ACC112 (cell line): Measurements from ENCODE around the gene PCDH19.

ENCODE experiments used
- H2AFZ ChIP-seq: fragments of 200-600 bp; sonication (generic); one replicate; pipeline ENCODE4 v1.6.0; 2017; ENCODE audit warnings: antibody characterized with exemption, low read length; ENCODE audit not compliant: unreplicated experiment
- H3K27ac ChIP-seq: fragments of 200-600 bp; sonication (generic); 2 replicates; pipeline ENCODE4 v1.5.1; 2014; ENCODE audit warnings: low read depth, mild to moderate bottlenecking, antibody characterized with exemption, low read length, moderate library complexity
- H3K27me3 ChIP-seq: fragments of 200-600 bp; sonication (generic); 2 replicates; pipeline ENCODE4 v1.6.1; 2014; ENCODE audit warnings: mild to moderate bottlenecking, antibody characterized with exemption, low read length, moderate library complexity, mixed read lengths; ENCODE audit not compliant: insufficient read depth
- H3K36me3 ChIP-seq: fragments of 200-600 bp; sonication (generic); 2 replicates; pipeline ENCODE4 v1.6.1; 2016; ENCODE audit warnings: mild to moderate bottlenecking, antibody characterized with exemption, low read length, moderate library complexity, mixed read lengths; ENCODE audit not compliant: insufficient read depth
- H3K4me1 ChIP-seq: fragments of 200-600 bp; sonication (generic); one replicate; pipeline ENCODE4 v1.6.1; 2016; ENCODE audit warnings: low read length, mixed read lengths; ENCODE audit not compliant: insufficient read depth, unreplicated experiment, control insufficient read depth
- H3K4me3 ChIP-seq: fragments of 200-600 bp; sonication (generic); 2 replicates; pipeline ENCODE4 v1.5.1; 2014; ENCODE audit warnings: mild to moderate bottlenecking, low read depth, low read length
- H3K79me2 ChIP-seq: fragments of 200-600 bp; sonication (generic); one replicate; pipeline ENCODE4 v1.6.0; 2016; ENCODE audit warnings: low read length; ENCODE audit not compliant: control insufficient read depth, unreplicated experiment, insufficient read depth

The PCDH19 gene

DNA sequence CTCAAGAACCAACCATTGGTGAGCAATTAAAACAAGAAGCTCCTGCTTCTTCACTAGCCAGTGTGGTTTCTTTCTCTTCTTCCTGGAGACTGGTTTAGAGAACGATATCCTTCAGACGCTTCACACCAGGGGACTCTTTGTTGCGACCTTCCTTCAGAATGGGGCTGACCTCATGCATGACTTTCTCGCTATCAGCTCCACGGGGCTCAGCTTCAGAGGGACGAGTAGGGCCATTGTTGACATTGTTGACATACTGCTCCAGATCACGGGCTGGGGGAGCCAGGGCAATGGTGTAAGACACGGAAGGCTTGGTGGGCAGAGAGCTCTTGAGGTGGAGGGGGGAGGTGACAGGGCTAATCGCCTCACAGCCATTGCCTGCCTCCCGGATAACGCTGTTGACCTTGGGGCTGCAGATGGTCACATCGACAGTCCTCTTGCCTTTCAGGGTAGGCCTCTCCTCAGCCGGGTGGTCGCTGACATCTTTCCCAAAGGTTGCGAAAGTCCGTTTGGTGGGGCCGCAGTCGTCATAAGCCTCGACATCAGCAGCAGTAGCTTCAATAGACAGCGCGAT lies 113.8 kb downstream of the PCDH19 start:
- Histone ChIP-seq H3K36me3 (no peaks in the 10 kb centered on the region), H3K4me3 (no peak overlapping the region), H3K27ac (no peak overlapping the region), H3K79me2 (no peaks in the 10 kb centered on the region), H3K4me1 (no peaks in the 10 kb centered on the region), H2AFZ (no peak overlapping the region), H3K27me3 (no peaks in the 10 kb centered on the region)

DNA sequence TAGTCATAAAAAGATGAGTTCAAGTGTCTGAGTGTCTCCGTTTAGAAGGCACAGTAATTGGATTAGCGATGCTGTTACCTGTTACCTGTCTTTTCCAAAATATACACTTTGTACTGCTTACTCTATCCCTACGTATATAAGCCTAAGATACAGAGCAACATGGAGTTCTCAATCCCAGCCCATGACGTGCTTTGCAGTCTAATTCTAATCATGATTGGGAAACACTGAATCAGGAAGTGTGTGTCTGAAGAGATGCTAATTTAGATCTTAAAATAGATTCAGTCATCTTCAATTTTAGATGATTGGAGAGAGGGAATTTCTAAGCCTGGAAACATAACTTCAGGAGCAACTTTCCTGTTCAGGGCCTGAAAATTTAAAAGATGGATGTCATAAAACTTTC lies 115.1 kb downstream of the PCDH19 start:
- no peak overlapping the region for H3K27ac ChIP-seq
- no peaks in the 10 kb centered on the region for H3K4me1 ChIP-seq
- no peaks in the 10 kb centered on the region for H3K36me3 ChIP-seq
- no peaks in the 10 kb centered on the region for H3K27me3 ChIP-seq
- H3K4me3 ChIP-seq, result no peak overlapping the region
- H2AFZ ChIP-seq, result no peak overlapping the region
- no peaks in the 10 kb centered on the region for H3K79me2 ChIP-seq

DNA sequence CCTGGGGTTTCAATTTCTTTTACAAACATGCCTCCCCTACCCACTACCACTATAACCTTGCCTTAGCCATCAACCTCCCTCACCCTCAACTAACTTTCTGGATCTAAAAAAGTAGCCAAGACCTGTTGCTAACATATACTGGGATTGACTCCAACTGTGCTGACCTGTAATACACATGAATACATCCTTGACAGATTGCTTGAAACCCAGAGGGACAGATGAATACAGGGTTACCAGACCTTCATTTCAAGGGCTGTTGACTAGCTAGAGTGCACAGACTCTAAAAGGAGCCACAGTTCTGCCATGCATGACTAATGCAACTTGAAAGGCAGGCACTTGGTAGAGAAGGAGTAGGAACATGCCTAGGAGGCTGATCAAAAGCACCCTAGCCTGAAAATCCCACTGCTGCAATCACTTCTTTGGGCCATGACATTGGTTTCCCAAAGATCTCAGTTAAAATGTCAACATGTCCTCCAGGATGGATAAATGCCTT lies 121.0 kb downstream of the PCDH19 start:
- no peaks in the 10 kb centered on the region for H3K4me1 ChIP-seq
- no peaks in the 10 kb centered on the region for H3K27me3 ChIP-seq
- no peaks in the 10 kb centered on the region for H3K79me2 ChIP-seq
- H3K4me3 ChIP-seq, result no peak overlapping the region
- H3K27ac ChIP-seq, result no peak overlapping the region
- H2AFZ ChIP-seq, result no peak overlapping the region
- H3K36me3 ChIP-seq, result no peaks in the 10 kb centered on the region

DNA sequence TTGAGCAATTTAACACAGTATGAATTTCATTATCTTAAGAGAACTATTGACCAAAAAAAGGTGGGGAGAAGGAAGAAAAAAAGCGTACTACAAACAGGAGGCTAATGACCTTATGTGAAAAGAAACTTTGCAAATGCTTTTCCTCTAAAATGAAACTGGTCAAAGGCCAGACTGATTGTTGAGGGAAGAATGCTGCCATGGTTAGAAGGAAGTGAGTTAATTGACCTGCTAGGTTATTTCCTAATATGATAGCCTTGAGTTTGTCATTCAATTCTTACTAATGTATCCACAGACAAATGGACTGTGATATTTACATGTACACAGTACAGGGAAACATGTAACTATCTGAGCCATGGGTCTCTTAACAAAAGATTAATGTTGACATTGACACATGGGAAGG lies 132.8 kb downstream of the PCDH19 start:
- H3K27me3 ChIP-seq, result no peaks in the 10 kb centered on the region
- no peaks in the 10 kb centered on the region for H3K79me2 ChIP-seq
- H3K27ac ChIP-seq, result no peak overlapping the region
- H3K4me3 ChIP-seq, result no peak overlapping the region
- H2AFZ ChIP-seq, result no peak overlapping the region
- no peaks in the 10 kb centered on the region for H3K4me1 ChIP-seq
- H3K36me3 ChIP-seq, result no peaks in the 10 kb centered on the region

DNA sequence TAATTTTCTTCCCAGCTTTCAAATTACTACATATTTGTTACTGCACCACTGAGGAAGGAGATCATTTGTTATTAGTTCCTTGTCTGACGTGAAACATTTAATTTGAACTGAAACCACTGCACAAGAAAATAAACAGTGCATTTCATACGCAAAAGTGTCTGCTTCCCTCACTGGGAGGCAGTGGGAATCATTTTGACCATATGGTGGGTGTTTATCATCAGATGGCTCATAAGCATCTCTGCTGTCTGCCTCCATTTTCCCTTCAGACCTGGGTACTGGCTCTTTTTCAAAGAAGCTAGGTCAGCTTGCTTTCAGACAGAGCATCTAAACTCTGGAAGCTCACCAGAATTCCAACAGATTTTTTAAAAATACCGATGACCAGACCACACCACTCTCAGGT lies 135.2 kb downstream of the PCDH19 start:
- no peaks in the 10 kb centered on the region for H3K27me3 ChIP-seq
- H3K4me1 ChIP-seq, result no peaks in the 10 kb centered on the region

DNA sequence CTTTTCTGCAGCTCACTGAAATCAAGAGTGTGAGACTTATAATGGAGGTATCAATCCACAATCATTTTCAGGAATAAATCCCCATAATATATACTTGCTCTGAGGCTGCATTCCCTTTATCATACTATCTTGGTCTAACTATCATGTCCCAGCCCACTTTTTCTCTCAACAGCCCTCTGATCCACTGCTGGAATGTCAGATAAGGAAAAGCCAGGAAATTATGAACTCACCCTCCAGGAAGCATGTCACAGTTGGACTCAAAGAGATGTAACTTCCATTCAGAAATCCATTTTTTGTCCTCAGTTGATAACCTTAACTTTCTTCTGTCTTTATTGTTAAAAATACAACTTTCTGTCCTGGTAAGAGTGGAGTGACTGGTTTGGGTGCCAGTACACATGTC lies 144.9 kb downstream of the PCDH19 start:
- Histone ChIP-seq H3K27ac (no peak overlapping the region), H3K79me2 (no peaks in the 10 kb centered on the region), H3K4me3 (no peak overlapping the region), H3K4me1 (no peaks in the 10 kb centered on the region), H2AFZ (no peak overlapping the region), H3K27me3 (no peaks in the 10 kb centered on the region), H3K36me3 (no peaks in the 10 kb centered on the region)

More for the DNA sequence above, 135.2 kb downstream of the PCDH19 start:
- no peaks in the 10 kb centered on the region for H3K79me2 ChIP-seq
- H3K36me3 ChIP-seq, result no peaks in the 10 kb centered on the region
- H3K27ac ChIP-seq, result no peak overlapping the region
- no peak overlapping the region for H3K4me3 ChIP-seq
- H2AFZ ChIP-seq, result no peak overlapping the region

DNA sequence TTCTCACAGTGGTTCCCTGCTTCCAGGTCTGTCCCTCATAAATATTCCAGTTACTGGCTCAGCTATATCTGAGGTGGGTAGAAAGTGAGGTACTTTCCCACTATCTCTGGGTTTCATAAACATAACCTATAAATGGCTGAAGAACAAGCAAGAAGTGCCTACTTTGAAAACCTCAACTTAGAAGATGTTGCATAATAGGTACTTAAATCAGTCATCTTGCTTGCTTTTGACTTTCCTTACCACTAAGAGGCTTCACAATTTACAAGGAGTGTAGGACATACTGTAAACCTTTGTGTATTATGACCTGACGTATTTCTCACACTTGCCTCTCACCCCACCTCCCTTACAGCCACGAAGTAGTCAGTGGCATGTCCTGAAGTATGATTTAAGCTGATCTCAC lies 145.9 kb downstream of the PCDH19 start:
- no peak overlapping the region for H3K4me3 ChIP-seq
- no peaks in the 10 kb centered on the region for H3K79me2 ChIP-seq
- H3K4me1 ChIP-seq, result no peaks in the 10 kb centered on the region
- no peaks in the 10 kb centered on the region for H3K36me3 ChIP-seq
- H3K27me3 ChIP-seq, result no peaks in the 10 kb centered on the region
- H3K27ac ChIP-seq, result no peak overlapping the region
- no peak overlapping the region for H2AFZ ChIP-seq

DNA sequence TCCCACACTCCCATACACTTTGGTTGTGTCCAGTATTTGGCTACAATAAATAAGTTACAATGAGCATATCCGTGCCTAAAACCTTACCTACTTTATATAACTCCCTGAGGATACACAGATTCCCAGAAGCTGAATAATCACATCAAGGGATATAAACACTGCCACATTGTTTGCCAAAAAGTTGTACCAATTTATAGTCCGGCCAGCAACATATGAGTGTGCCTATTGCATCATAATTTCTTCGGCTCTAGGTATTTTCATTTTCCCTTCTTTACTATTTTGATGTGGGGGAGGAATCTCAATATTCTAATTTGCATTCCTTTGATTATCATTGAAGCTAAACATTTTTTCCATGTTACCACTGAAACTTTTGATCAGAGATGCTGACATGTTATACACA lies 146.4 kb downstream of the PCDH19 start:
- Histone ChIP-seq H3K4me3 (no peak overlapping the region), H3K4me1 (no peaks in the 10 kb centered on the region), H2AFZ (no peak overlapping the region), H3K27ac (no peak overlapping the region), H3K36me3 (no peaks in the 10 kb centered on the region), H3K27me3 (no peaks in the 10 kb centered on the region), H3K79me2 (no peaks in the 10 kb centered on the region)

DNA sequence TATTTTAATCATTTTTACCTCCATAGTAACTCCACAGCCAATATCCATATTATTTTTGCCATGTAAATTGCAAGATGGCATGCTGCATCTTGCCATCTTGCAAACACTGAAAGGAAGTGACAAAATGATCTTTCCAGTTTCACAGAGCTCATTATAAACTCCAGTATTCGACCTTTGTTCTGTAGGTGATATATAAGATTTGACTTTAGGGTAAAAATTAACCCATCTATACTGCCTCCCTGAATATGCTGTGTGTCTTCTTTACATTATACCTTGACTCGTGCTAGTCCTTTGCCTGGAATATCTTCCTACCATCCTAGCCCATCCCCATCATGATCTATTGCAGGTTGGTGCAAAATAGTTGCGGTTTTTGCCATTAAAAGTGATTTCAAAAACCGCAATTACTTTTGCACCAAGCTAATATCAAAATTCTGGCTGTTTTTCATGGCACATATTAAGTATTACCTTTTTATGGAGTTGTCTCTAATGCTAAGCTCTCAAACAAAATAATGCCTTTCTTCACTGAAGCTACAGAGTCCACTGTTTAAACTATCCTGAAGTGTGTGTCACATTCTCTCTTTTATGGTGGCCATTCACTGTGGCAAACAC lies 161.1 kb downstream of the PCDH19 start:
- Histone ChIP-seq H3K27me3 (no peaks in the 10 kb centered on the region), H3K4me3 (no peak overlapping the region), H3K79me2 (no peaks in the 10 kb centered on the region), H3K4me1 (no peaks in the 10 kb centered on the region), H3K27ac (no peak overlapping the region), H3K36me3 (no peaks in the 10 kb centered on the region), H2AFZ (no peak overlapping the region)

DNA sequence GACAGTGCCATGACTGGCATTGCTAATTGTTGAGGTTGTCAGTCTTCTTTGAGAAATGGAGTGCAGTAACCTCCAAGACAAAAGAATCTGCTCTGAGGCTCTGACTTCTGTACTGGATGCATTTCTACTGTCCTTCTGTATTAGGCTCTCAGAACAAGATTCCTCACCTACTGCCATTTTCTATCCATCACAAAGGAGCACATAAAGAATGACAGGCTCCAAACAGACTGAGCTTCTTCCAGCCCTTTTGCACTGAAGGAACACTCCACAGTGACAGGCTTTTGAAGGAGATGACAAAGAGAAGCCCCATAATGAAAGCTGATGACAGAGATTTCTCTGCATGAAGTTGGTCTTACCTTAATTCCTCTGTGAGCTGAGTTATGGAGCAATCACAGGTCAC lies 162.2 kb downstream of the PCDH19 start:
- H3K4me3 ChIP-seq, result no peak overlapping the region
- no peaks in the 10 kb centered on the region for H3K27me3 ChIP-seq
- no peaks in the 10 kb centered on the region for H3K79me2 ChIP-seq
- H3K36me3 ChIP-seq, result no peaks in the 10 kb centered on the region
- H3K27ac ChIP-seq, result no peak overlapping the region
- H3K4me1 ChIP-seq, result no peaks in the 10 kb centered on the region
- no peak overlapping the region for H2AFZ ChIP-seq

DNA sequence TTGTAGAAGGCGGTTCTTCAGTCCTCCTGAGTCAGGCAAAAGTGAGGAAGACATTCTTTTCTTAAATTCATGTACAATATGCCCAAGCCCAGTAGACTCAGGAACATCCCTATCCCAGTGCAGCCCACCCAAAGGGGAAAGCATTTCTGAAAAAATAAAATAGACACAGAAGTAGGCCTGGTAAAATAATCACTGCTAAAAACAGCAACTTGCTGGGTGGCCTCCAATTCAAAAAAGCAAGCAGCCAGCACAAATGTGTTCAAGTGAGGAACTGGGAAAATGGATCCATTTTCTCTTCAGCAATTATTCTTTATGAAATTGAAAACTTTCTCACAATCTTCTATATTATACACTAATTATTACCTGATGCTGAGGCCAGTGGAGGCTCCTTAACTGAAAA lies 165.4 kb downstream of the PCDH19 start:
- no peaks in the 10 kb centered on the region for H3K4me1 ChIP-seq
- H3K27me3 ChIP-seq, result no peaks in the 10 kb centered on the region
- H3K36me3 ChIP-seq, result no peaks in the 10 kb centered on the region
- H3K4me3 ChIP-seq, result no peak overlapping the region
- no peak overlapping the region for H2AFZ ChIP-seq
- no peaks in the 10 kb centered on the region for H3K79me2 ChIP-seq
- no peak overlapping the region for H3K27ac ChIP-seq
